HG03175 (cell line): ENCODE measurements around the gene CWF19L2.
"Not testable (repeated sequence)": the region's sequence is repeated elsewhere in the genome, so short reads cannot be mapped to it uniquely, and the experiment has no call there.

ENCODE experiments used
- ATAC-seq: cut with Tn5 transposase; IDR thresholded peaks from one replicate; pipeline ENCODE4 v1.9.1; 2021; ENCODE audit warnings: mild to moderate bottlenecking, moderate library complexity; ENCODE audit not compliant: unreplicated experiment

Gene CWF19L2

DNA sequence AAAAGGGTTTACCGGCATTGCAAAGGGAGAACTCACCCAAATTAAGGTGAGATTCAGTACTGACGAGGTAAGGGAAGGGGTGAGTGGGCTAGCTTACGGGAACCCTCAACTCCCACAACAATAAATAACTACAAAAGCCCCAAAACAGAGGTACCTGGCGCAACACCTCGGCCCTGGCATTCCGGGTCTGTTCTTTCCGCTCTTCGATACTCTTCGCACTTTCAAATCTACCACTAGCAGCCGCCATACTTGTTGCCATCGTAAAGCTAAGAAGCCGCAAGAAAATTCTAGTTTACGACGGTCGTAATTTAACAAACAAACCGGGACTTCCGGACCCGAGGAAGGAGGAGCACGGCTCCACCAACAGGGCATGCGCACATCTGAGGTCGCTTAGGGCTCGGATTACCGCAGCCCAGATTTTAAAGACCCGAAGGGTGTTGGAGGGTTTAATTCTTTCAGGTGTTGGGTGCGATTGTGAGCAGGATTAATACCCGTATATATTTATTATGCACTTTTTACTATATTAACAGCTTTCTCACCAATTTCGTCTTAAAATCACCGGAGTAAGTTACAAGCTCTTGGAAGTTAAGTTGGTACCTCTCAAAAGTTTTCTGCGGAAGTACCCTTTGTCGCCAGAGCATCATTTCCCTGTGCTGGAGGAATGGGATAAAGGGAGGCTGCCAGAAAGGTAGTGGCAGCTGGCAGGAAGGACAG, at the start of gene CWF19L2:
Gene CWF19L2, minus strand, starts transcription at position 268 of the 714 bp plus-strand sequence. Its CDS starts 9 bp downstream, at position 259.
- peak; percentile 98 for ATAC-seq

DNA sequence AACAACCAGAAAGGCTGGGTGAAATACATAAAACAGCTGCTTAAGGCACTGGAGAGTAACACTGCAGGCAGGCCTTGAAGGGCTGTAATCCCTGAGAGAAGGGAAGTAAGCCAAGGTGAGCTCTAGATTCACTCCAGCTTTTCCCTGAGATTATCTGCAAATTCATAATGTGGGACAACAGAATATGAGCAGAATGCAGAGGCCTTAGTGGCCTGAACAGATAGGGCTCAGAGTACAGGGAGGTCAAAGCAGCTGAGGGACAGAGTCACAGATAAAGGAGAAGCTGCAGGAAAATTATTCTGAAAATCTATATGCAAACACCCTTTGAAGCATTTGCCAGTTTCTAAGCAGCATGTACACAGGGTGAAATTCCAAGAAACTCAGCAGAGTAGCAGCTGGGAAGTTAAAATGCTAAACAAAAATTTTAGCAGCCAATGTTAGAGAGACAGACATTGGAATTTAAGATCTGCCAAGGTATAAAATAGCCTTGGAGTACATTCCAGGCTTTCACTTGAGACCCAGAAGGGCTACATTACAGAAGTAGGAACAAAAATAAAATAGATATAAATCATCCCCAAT, 48.1 kb upstream of the CWF19L2 start:
- no peak for ATAC-seq

DNA sequence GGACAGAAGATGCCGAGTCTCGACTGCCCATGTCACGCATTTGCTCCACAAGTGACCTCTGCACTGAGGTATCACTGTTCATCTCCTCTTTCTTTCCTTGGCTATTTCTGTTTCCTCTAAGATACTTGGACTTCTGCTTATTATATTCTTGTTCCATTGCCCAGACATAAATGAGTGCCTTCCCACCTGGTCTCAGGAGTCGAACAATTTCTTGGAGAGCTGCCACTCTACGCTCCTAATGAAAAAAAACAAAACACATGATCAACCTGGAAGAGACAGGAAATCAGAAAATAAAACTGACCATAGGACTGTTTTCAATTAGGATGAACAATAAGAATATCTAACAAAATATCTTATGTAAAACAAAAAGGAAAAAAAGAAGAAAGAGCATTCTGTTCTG, 47.4 kb upstream of the CWF19L2 start:
- no peak for ATAC-seq

DNA sequence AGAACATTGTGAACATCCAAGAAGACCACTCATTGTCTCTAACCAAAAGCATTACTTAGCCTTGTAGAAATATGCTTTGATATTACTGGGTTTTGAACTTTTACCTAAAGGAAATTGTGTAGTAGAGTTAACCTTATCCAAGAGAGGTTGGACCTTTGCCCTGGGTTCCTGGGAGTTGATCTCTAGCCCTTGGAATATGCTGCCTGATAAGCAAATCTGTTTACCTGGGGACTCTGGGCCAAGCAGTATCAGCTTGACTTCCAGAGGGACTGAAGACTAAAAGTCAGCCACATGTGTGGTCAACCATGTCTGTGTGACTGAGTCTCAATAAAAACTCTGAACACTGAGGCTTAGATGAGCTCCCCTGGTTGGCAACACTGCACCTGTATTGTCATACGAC, 44.1 kb upstream of the CWF19L2 start:
- no peak for ATAC-seq

DNA sequence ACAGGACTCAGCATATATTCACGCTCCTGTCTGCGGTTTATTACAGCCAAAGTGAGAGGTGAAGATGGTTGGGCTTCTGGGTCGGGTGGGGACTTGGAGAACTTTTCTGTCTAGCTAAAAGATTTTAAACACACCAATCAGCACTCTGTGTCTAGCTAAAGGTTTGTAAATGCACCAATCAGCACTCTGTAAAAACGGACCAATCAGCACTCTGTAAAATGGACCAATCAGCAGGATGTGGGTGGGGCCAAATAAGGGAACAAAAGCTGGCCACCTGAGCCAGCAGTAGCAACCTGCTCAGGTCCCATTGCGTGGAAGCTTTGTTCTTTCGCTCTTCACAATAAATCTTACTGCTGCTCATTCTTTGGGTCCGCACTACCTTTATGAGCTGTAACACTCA, 39.7 kb upstream of the CWF19L2 start:
- not testable (repeated sequence) for ATAC-seq

DNA sequence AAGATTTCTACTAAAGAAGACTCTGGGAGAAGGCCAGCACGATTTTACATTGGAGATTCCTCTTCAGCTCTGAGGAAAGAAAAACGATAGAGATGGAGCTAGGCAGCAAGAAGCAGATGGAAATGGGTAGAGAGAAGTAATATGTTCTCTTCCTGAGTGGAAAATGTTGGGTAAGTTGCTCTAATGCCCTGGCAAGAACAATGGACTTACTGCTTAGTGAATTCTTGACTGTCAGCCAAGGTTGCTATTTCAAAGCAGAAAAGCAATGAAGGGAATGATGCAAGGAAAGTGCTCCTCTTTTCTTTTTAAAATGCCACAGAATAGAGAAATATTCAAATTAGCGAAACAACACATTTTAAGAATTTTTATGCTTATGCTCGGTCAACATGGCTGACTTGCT, 38.4 kb upstream of the CWF19L2 start:
- no peak for ATAC-seq

DNA sequence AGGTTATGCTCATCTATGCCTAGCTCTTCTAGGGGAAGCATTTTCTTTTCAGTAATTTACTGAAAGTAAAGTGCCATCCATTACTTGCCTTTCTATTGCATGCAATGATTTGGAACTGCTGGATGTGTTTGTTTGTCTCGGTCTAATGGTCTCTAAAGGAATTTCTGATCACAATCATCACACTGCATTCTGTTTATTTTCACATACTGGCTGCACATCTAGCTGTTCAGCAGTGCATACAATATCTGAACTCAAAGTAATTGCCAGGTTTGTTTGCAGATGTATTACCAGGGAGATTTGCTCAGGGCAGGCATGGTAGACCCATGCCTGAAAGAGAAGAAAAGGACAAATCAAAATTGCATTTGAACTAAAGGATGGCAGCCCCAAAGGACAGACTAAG, 36.4 kb upstream of the CWF19L2 start:
- ATAC-seq = no peak

DNA sequence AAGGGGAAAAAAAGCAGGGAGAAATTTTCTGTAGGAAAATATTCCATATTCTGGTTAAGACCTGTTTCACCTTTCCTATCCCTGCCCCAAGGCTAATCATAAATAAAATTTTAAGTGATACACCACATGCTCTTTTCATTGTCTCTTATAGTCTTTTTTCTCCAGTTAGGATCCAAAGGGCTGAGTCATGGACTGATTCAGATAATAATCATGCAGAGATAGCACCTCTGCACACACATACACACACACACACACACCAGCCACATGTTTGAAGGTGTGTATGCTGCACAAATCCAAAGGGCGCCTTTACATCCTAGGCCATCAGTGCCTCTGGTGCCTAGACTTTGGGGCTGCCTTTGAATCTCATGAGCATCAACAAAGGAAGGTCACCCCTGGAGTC, 35.5 kb upstream of the CWF19L2 start:
- no peak for ATAC-seq

DNA sequence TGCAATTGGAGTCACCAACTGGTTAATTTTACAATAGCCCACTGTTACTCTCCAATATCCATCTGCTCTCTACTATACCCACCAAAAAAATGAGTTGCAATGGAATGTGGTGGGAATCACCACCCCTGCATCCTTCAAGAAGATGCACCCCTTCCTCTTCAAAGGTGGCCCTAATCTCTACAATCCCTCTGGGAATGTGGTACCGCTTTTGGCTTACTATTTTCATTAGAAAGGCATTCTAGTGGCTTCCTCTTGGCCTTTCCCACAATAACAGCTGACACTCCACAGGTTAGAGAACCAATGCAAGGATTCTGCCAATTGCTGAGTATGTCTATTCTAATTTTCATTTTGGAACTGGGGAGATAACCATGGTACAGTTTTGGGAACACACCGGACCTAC, 33.2 kb upstream of the CWF19L2 start:
- no peak for ATAC-seq

DNA sequence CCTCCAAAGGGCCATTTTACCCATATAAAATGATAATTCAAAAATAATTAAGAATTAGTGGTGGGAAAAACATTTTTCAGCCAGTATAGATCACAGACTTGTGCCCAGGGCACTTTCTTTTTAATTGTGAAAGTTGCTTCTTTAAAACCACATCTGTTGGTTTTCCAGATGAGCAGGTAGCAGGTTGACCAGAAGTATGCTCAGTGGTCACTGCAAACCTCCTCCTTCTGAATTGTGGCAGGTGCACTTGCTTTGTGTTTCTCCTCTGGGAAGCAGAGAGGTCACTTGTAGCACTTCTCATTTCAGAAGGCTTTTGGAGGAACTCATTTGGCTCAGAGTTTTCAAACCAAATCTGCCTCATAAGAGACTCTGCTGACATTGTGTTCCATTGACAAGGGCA, 24.6 kb upstream of the CWF19L2 start:
- no peak for ATAC-seq

DNA sequence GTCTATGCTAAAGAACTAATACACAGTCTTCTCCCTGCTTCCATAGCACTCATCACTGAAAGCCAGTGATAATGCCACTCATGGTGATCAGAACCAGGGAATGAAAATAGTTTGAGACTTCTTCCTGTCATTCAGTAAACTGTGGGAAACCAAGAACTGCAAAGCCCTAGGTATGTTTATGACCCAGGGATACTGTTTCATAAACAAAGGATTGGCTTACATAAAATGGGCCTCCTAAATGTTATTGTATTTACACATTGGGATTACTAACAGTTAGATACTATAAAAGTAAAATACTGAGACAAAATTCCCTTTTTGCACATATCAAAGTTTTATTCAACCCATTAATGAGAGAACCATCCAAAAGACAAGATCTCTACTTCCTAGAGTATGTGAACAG, 21.3 kb upstream of the CWF19L2 start:
- ATAC-seq = no peak

DNA sequence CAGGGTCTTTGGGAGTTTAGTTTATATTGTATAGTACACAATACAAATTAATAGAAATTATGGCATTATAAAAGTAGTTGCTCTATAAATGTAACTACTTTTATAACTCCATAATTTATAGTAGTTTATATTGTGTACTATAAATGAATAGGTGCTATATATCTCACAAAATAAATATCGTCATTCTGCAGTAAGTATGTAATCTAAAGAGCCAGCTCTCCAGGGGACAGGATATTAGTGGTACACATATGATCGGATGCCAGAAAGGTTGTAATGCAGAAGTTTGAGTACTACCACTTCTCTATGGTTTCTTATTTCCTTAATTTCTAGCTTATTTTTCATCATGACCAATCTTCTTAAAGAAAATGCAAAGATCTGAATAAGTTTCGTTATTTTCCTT, 20.2 kb upstream of the CWF19L2 start:
- ATAC-seq = no peak

DNA sequence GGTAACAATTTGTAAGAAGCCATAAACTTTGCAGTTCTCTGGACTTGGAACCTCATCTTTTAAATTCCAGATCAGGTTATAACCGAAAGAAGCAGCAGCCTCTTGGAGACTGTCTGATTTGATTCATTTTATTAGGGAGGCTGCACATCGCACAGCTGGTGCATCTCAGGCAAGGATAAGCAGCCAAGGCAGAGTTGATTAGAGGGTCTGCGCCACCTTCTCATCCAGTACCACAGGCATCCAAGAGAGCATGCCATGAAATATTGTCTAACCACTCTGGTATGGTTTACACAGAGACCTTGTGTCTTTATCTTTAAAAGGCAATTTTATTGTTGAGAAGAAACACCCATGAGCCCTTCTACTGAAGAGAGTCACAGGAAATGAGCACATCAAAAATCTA, 16.2 kb upstream of the CWF19L2 start:
- no peak for ATAC-seq

DNA sequence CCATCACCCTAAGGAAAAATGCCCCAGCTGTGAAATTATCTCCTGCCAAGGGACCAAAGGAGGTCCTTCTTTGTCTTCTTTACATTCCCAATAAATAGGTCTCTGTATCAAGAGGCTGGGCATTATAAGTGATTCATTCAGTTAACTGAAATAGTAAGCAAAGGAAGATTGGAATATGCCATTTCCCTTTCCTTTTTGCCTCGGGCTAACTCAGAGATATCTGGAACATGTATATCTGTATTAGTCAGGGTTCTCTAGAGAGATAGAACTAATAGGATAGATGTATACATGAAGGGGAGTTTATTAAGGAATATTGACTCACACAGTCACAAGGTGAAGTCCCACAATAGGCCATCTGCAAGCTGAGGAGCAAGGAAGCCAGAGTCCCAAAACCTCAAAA, 15.3 kb upstream of the CWF19L2 start:
- no peak for ATAC-seq

DNA sequence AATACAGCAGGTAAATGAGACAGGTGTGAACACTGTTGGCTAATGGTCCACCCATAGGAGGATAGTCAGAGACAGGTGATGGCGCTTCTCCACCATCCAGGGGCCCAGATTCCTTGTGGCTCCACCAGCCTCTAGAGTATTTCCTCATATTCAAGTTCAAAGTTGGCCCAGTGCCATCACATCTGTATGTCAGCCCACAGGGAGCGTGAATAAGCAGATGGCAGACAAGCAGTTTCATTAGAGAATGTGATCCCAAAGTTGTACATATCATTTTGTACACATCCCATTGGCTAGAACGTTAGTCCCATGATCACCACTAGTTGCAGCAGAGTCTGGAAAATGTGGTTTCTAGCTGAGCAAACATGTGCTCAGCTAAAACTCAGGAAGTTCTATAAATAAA, 11.0 kb upstream of the CWF19L2 start:
- no peak for ATAC-seq

DNA sequence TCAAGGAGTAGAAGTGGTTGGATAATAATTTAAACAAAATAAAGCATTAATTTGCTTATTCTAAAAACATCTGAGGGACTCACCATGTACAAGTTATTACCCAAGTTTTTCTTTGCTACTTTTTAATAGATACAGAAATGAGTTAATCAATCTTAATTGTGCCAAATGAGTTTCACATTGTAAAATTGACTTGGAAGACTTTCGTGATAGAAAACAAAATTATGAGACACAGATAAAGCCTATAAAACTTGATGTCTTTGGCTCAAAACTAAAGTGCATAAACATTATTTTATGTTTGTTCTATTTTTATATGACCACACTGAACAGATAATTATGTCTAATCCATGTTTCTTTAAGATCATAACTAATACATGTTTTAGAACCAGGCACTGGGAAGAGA, 10.1 kb upstream of the CWF19L2 start:
- no peak for ATAC-seq

DNA sequence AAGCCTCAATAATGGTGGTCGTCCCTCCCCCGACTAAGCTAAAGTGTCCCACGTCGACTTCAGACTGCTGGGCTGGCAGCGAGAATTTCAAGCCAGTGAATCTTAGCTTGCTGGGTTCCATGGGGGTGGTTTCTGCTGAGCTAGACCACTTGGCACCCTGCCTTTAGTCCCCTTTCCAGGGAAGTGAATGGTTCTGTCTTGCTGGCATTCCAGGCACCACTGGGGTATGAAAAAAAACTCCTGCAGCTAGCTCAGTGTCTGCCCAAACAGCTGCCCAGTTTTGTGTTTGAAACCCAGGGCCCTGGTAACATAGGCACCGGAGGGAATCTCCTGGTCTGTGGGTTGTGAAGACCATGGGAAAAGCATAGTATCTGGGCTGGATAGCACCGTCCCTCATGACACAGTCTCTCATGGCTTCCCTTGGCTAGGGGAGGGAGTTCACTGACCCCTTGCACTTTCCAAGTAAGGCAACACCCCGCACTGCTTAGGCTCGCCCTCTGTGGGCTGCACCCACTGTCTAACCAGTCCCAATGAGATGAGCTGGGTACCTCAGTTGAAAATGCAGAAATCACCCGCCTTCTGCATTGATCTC, 8.7 kb upstream of the CWF19L2 start:
- not testable (repeated sequence) for ATAC-seq

DNA sequence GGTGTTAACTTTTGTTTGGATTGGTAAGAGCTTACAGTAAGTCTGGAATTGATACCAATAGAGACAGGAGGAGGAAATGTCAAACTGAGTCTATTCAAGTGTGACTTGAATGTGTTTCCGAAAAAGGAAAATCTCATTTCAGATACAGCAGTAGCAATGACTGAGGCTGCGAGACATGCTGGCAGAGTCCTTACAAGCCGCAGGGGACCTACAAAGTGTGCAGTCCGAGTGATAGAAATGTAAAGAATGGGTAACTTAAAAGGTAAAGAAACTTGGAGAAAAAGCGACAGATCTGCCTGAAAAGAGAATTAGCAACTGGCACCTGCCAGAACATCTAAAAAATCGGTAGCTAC, 444 bp downstream of the CWF19L2 start:
- ATAC-seq = peak; percentile 44

DNA sequence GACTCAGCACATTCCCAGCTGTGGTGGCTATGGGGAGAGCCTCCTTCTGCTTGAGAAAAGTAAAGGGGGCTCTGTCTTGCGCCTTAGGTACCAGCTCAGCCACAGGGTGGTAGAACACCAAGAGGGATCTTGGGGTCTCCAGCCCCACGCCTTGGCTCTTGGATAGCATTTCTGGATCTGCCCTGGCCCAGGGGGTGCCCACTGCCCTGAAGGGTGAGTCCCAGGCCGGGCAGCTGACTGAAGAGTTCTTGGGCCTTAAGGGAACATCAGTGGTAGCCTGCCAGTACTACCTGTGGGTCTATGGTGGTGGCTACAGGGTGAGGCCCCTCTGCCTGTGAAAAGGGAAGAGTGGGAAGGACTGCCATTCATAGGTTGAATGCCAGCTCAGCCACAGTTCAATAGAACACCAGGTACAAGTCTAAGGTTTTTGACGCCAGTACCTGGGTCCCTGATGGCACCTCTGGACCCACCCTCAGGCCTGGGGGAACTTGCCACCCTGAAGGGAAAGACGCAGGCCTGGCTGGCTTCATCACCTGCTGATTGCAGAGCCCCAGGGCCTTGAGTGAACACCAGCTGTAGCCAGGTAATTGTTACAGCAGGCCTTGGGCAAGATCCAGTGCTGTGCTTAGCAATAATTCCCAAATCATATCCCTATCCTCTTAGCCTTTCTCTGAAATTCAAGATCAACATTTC, 3.9 kb downstream of the CWF19L2 start:
- ATAC-seq = no peak

DNA sequence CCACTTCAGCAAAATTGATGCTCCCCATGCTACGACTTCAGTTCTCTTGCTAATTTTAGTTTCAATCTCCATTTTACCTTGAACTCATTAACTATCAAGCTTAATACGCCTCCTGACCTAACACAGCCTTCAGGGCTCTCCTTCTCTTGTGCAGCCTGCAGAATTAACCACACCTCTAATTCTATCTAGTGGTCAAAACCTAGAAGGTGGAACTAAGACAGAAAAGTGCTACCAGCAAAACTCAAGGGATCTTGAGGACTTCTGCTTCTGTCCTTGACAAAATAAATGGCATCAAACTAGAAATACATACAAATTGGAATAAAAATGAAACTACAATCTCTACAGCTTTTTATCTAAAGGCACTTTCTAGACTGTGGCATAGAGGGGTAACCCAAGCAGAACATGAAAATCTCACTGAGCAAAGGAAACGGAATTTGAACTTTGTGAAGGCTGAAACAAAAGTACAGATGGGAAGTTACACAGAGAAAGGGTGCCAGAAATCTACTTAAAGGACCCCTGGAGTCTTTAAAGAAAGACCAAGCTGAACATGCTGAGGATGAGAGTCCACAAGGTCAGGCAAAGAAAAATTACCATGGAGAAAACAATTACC, 10.7 kb downstream of the CWF19L2 start:
- no peak for ATAC-seq

DNA sequence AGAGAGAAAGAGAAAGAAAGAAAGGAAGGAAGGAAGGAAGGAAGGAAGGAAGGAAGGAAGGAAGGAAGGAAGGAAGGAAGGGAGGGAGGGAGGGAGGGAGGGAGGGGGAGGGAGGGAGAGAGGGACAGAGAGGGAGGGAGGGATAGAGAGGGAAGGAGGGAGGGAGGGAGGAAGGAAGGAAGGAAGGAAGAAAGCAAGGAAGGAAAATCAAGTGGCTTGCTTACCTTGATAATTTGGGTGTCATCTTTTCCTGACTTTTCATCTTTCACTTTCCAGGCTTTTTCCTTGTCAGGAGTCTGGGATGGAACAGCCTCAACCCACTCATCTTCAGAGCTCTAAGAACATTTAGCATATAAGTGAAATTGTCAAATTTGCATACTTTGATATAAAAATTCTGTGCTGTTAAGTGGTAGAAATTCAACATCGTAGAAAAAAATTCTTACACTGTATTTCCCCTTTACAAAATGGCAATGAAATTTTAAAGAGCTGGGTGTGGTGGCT, 14.9 kb downstream of the CWF19L2 start:
- ATAC-seq = no peak
